GM13976 (cell line): ENCODE data around the gene FYCO1.

ENCODE experiments used
- DNase-seq: peaks from one replicate; pipeline ENCODE4 v3.0.0; 2012; ENCODE audit warnings: low spot score
- CTCF ChIP-seq: IDR thresholded peaks from 2 replicates; pipeline ENCODE4 v1.5.1; 2012; ENCODE audit warnings: borderline replicate concordance, mild to moderate bottlenecking; ENCODE audit not compliant: insufficient read depth; ENCODE audit errors: extremely low read depth, missing control alignments, control extremely low read depth
- in situ Hi-C: fragments of 300-500 bp; cut with MboI; formaldehyde crosslinking; loops from one replicate; pipeline ENCODE4 v1.12.0; 2022; ENCODE audit warnings: low sequenced_read_pairs, mixed read lengths, inconsistent platforms; ENCODE audit not compliant: unreplicated experiment

FYCO1 gene

GRCh38 chr3:45994419-45995235, 997 bp downstream of the FYCO1 start:
- in situ Hi-C loops, result no loop called here
- peak; percentile 77 for DNase-seq
- no peak for TF ChIP-seq CTCF

DNA sequence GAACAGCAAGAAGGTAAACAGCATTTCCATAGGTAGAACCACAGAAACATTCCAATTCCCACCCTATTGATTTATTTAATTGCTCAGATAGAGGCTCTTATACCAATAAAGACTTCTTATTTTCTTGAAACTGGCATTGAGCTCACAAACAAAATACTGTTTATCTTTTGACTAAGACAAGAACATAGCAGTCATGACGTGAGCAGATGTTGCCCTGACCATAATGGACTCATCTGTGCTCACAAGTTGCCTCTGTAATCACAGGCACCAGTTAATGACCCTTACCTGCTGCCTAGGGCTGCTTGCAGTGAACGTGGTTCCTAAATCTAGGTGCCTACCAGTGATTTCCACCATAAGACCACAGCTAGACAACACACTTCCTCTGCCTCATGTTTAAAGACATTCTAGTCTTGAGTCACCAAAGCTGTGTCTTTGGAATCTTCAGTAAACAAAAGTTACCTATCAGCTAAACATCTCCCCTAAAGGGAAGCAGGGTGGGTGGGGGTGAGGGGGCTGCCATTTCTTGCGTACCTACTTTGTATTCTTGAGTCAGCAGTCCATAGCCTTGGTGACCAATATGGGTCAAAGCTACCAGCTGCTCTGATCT, 2.1 kb downstream of the FYCO1 start:
- in situ Hi-C loops, result no loop called here
- no peak for DNase-seq

DNA sequence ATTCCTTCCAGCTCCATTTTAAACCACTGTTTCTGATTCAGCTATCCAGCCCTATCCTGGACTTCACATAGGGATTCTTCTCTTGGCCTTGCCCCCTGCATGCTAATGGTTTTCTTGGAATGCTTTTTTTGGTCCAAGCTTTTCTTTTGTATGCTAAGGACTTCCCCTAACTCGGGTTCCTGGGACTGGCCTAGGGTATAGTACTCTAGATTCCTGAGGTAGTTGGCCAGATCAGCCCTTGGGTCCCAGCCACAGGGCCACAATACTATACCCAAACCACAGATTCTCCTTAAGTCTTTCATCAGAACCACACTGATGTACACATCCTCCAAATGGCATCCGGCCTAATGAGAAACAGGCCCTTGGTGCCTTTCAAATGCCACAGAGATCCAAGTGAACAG, 2.8 kb downstream of the FYCO1 start:
- no peak for TF ChIP-seq CTCF
- in situ Hi-C loops, result no loop called here
- no peak for DNase-seq

More for the DNA sequence above, 2.1 kb downstream of the FYCO1 start:
- no peak for TF ChIP-seq CTCF

DNA sequence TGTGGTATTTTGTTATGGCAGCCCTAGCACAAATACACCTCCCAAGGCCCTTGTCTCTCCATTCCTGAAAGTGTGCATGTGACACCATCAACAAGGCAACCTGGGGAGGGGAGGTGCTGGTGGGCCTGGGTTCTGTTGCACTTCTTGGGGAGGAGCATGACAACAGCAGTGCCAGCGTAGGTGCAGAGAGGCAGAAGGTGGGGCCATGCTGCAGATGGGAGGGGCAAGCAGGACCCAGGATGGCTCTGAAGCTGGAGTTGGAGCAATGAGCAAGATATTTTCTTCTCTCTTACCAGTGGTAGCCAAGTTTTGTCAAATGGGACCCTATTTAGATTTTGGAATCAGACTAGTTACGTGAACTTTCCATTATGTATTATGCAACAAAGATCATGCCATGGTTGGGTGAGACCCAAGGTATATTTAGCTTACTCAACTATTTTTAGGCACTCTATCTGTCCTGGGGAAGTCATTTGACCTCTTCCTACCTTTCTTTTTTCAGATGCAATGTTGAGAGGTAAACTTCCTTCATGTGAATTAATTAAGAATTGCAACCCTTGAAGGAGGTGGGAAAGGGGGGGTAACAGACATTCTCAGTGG, 3.4 kb downstream of the FYCO1 start:
- in situ Hi-C loops, result no loop called here
- TF ChIP-seq CTCF, result no peak

DNA sequence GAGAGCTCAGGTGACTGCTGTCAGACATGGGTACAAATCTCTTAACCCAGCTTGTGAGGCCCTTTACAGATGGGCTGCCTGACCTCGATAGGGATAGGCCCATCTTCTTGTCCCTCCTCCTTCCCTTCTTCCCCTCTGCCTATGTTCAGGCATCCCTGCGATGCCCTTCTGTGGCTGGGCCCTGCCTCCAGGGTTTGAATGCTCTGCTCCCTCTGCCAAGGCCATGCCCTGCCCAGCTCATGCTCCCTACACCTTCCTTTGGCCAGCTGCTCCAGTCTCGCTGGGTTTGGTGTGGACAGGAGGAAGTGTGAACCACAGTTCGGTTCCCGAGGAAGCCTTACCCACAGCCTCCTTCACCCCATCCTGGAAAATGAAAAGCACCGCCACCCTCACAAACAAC, 4.3 kb downstream of the FYCO1 start:
- in situ Hi-C loops, result no loop called here
- no peak for TF ChIP-seq CTCF
- DNase-seq, result no peak

More for the DNA sequence above, 3.4 kb downstream of the FYCO1 start:
- DNase-seq, result no peak

DNA sequence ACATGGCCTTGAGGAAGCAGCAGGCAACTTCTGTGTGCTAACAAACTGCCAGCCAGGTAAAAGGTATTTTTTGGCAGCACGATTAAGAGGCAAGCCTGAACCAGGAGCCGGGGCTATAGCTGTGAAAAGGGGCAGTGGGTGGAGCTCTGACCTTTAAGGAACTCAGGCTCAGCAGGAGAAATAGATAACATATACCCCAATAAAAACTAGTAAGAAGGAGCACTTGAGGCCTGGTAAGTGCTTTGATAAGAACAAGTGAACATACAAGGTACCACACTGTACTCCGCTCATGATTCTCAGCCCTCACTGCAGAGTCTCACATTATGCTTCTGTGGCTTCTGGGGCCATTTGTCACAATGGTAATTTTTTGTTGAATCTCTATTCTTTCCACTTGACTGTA, 5.4 kb downstream of the FYCO1 start:
- no peak for DNase-seq
- in situ Hi-C loops, result no loop called here
- TF ChIP-seq CTCF, result no peak
